ENCODE measurements around the gene TASP1.
"Not testable (repeated sequence)": the region's sequence is repeated elsewhere in the genome, so short reads cannot be mapped to it uniquely, and the experiment has no call there.

GRCh38 chr20:13362165-13362564, 276.6 kb downstream of the TASP1 start:
- not testable (repeated sequence) for TF ChIP-seq CTCF (conservative IDR thresholded peaks at IDR 0.05; ENCODE audit: low read depth, low read length); EZH2 (IDR thresholded peaks at IDR 0.05; ENCODE audit: low read length, unreplicated experiment)
